HEK293 (cell line): ENCODE measurements around the gene C1orf35.

Experiments used
- ELK4 ChIP-seq: IDR thresholded peaks from 2 replicates; pipeline ENCODE4 v1.6.1; 2011; ENCODE audit warnings: mild to moderate bottlenecking, low read depth, low read length, borderline replicate concordance
- FEZF1 ChIP-seq: fragments of 450-650 bp; formaldehyde crosslinking; IDR thresholded peaks from 2 replicates; pipeline ENCODE4 v1.5.1; 2016; ENCODE audit warnings: missing biosample characterization, missing genetic modification characterization
- IKZF3 ChIP-seq: fragments of 450-650 bp; IDR thresholded peaks from 2 replicates; pipeline ENCODE4 v1.5.0; 2018; ENCODE audit warnings: missing biosample characterization, mild to moderate bottlenecking, missing genetic modification characterization, moderate library complexity
- KLF1 ChIP-seq: fragments of 450-650 bp; formaldehyde crosslinking; IDR thresholded peaks from 2 replicates; pipeline ENCODE4 v1.5.1; 2016; ENCODE audit warnings: missing biosample characterization, missing genetic modification characterization
- KLF10 ChIP-seq: fragments of 450-650 bp; IDR thresholded peaks from 2 replicates; pipeline ENCODE4 v1.5.1; 2018; ENCODE audit warnings: missing biosample characterization, mild to moderate bottlenecking, missing genetic modification characterization
- KLF7 ChIP-seq: fragments of 450-650 bp; formaldehyde crosslinking; IDR thresholded peaks from 2 replicates; pipeline ENCODE4 v1.5.1; 2016; ENCODE audit warnings: missing biosample characterization, missing genetic modification characterization, borderline replicate concordance
- MEIS1 ChIP-seq: sonication (generic); formaldehyde crosslinking; IDR thresholded peaks from 2 replicates; pipeline ENCODE4 v1.8.1; 2022; ENCODE audit warnings: missing genetic modification reagents, mild to moderate bottlenecking, borderline replicate concordance
- OSR2 ChIP-seq: fragments of 450-650 bp; formaldehyde crosslinking; IDR thresholded peaks from 2 replicates; pipeline ENCODE4 v1.5.1; 2016; ENCODE audit warnings: missing biosample characterization, missing genetic modification characterization
- REST ChIP-seq: fragments of 450-650 bp; formaldehyde crosslinking; IDR thresholded peaks from 2 replicates; pipeline ENCODE4 v1.5.1; 2016; ENCODE audit warnings: missing biosample characterization, missing genetic modification characterization
- SCRT2 ChIP-seq: fragments of 450-650 bp; formaldehyde crosslinking; IDR thresholded peaks from 2 replicates; pipeline ENCODE4 v1.5.1; 2016; ENCODE audit warnings: missing biosample characterization, missing genetic modification characterization
- SP7 ChIP-seq: fragments of 450-650 bp; formaldehyde crosslinking; IDR thresholded peaks from 2 replicates; pipeline ENCODE4 v1.5.1; 2016; ENCODE audit warnings: missing biosample characterization, missing genetic modification characterization
- ZBTB1 ChIP-seq: fragments of 450-650 bp; formaldehyde crosslinking; IDR thresholded peaks from 2 replicates; pipeline ENCODE4 v1.5.1; 2016; ENCODE audit warnings: missing biosample characterization, missing genetic modification characterization
- ZBTB44 ChIP-seq: fragments of 450-650 bp; IDR thresholded peaks from 2 replicates; pipeline ENCODE4 v1.5.1; 2018; ENCODE audit warnings: missing biosample characterization, mild to moderate bottlenecking, missing genetic modification characterization
- ZBTB8A ChIP-seq: fragments of 450-650 bp; formaldehyde crosslinking; IDR thresholded peaks from 2 replicates; pipeline ENCODE4 v1.5.1; 2016; ENCODE audit warnings: missing biosample characterization, missing genetic modification characterization
- ZNF132 ChIP-seq: fragments of 450-650 bp; formaldehyde crosslinking; IDR thresholded peaks from 2 replicates; pipeline ENCODE4 v1.5.1; 2017; ENCODE audit warnings: missing biosample characterization, missing genetic modification characterization, borderline replicate concordance
- ZNF174 ChIP-seq: fragments of 450-650 bp; formaldehyde crosslinking; IDR thresholded peaks from 2 replicates; pipeline ENCODE4 v1.5.0; 2017; ENCODE audit warnings: missing biosample characterization, mild to moderate bottlenecking, missing genetic modification characterization
- ZNF221 ChIP-seq: fragments of 450-650 bp; formaldehyde crosslinking; IDR thresholded peaks from 2 replicates; pipeline ENCODE4 v1.5.1; 2017; ENCODE audit warnings: missing biosample characterization, missing genetic modification characterization, borderline replicate concordance
- ZNF404 ChIP-seq: fragments of 450-650 bp; formaldehyde crosslinking; IDR thresholded peaks from 2 replicates; pipeline ENCODE4 v1.5.1; 2017; ENCODE audit warnings: missing biosample characterization, missing genetic modification characterization
- ZNF416 ChIP-seq: fragments of 450-650 bp; formaldehyde crosslinking; IDR thresholded peaks from 2 replicates; pipeline ENCODE4 v1.5.1; 2016; ENCODE audit warnings: missing biosample characterization, missing genetic modification characterization
- ZNF501 ChIP-seq: fragments of 450-650 bp; formaldehyde crosslinking; IDR thresholded peaks from 2 replicates; pipeline ENCODE4 v1.5.1; 2016; ENCODE audit warnings: missing biosample characterization, missing genetic modification characterization
- ZNF529 ChIP-seq: fragments of 450-650 bp; formaldehyde crosslinking; IDR thresholded peaks from 2 replicates; pipeline ENCODE4 v1.5.1; 2017; ENCODE audit warnings: missing genetic modification characterization, missing biosample characterization; ENCODE audit not compliant: insufficient replicate concordance
- ZNF544 ChIP-seq: fragments of 450-650 bp; formaldehyde crosslinking; IDR thresholded peaks from 2 replicates; pipeline ENCODE4 v1.5.0; 2017; ENCODE audit warnings: missing biosample characterization, missing genetic modification characterization
- ZNF561 ChIP-seq: fragments of 450-650 bp; IDR thresholded peaks from 2 replicates; pipeline ENCODE4 v1.5.1; 2018; ENCODE audit warnings: missing biosample characterization, missing genetic modification characterization, borderline replicate concordance
- ZNF623 ChIP-seq: fragments of 450-650 bp; formaldehyde crosslinking; IDR thresholded peaks from 2 replicates; pipeline ENCODE4 v1.5.1; 2016; ENCODE audit warnings: missing biosample characterization, missing genetic modification characterization
- ZNF785 ChIP-seq: fragments of 450-650 bp; formaldehyde crosslinking; IDR thresholded peaks from 2 replicates; pipeline ENCODE4 v1.5.1; 2016; ENCODE audit warnings: missing biosample characterization, missing genetic modification characterization
- ZSCAN30 ChIP-seq: fragments of 450-650 bp; IDR thresholded peaks from 2 replicates; pipeline ENCODE4 v1.5.1; 2018; ENCODE audit warnings: missing biosample characterization, mild to moderate bottlenecking, missing genetic modification characterization, moderate library complexity
- ZXDB ChIP-seq: fragments of 450-650 bp; formaldehyde crosslinking; IDR thresholded peaks from 2 replicates; pipeline ENCODE4 v1.5.1; 2016; ENCODE audit warnings: missing biosample characterization, missing genetic modification characterization
- TF ChIP-seq, protein P1 (sequence below): fragments of 450-650 bp; formaldehyde crosslinking; IDR thresholded peaks from 2 replicates; pipeline ENCODE4 v1.5.1; 2017; ENCODE audit warnings: missing biosample characterization, missing genetic modification characterization
- TF ChIP-seq, protein P2 (sequence below): fragments of 450-650 bp; formaldehyde crosslinking; IDR thresholded peaks from 2 replicates; pipeline ENCODE4 v1.5.1; 2016; ENCODE audit warnings: missing biosample characterization, missing genetic modification characterization

C1orf35 gene

DNA sequence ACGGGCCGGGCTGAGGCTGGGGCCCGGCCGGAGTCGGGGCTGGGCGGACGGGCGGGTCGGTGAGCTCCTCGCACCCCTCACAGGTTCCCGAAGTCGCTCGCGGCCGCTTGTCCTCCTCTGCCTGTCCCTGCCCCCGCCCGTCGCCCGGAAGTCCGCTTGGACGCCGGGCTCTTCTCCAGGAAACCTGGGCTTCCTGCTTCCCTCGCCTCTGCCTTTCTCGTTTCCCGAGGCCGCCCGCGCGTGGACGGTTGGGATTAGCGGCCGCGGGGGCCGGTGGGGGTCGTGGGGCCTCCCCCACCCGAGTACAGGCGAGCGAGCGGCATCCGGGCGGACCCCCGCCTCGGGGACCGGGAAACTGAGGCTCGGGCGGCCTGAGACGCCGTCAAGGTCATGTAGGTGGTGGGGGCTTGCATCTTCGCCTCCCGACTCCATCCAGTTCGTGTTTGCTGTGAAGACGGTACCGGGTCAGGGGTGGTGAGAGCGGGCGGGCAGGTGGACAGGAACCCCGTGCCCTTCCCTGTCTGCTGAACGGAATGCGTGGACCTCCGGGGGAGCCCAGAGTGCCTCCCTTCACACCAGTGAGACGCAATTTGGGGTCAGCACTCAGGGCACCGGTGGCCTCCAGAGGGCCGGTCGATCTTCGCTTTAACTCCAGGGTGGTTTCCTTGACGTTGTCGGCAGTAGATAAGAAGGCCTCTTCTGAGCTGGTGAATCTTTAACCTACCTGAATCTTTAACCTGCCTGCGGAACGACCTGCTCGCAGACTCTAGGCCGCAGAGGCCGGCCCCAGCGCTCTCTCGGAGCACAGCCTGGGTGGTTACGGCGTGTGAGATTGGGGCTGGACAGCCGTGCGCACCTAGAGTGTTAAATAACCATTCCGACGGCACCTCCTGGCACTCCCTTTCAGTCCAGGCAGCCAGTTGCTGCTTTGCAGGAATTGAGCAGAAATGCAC lies 19.9 kb downstream of the C1orf35 start (continued):
- TF ChIP-seq KLF1 (tag by site-specific recombination) (no peak), ZNF544 (tag by site-specific recombination) (no peak), ZNF132 (tag by site-specific recombination) (no peak), REST (tag by site-specific recombination) (peak; percentile 79), ZBTB44 (tag by site-specific recombination) (no peak), ZNF561 (tag by site-specific recombination) (peak; percentile 37; the same call in 1 of the 2 replicates), KLF10 (no peak), ELK4 (no peak), ZSCAN30 (tag by site-specific recombination) (0 out of 2 replicates have a peak, but pooled peaks have one; percentile 2), ZXDB (0 out of 2 replicates have a peak, but pooled peaks have one; percentile 4), SP7 (tag by site-specific recombination) (no peak), SCRT2 (tag by site-specific recombination) (no peak), MEIS1 (CRISPR knock-in tag) (no peak), ZNF404 (tag by site-specific recombination) (no peak), ZNF416 (tag by site-specific recombination) (no peak), IKZF3 (tag by site-specific recombination) (no peak), OSR2 (tag by site-specific recombination) (no peak), ZNF174 (tag by site-specific recombination) (no peak), KLF7 (tag by site-specific recombination) (no peak), ZNF623 (tag by site-specific recombination) (peak; percentile 14; the same call in 1 of the 2 replicates), ZNF529 (tag by site-specific recombination) (no peak), ZBTB1 (no peak), ZNF221 (tag by site-specific recombination) (no peak), ZBTB8A (tag by site-specific recombination) (no peak), ZNF785 (tag by site-specific recombination) (no peak), FEZF1 (tag by site-specific recombination) (no peak), ZNF501 (tag by site-specific recombination) (peak; percentile 55; the same call in 1 of the 2 replicates)
- TF ChIP-seq, protein P1, sequence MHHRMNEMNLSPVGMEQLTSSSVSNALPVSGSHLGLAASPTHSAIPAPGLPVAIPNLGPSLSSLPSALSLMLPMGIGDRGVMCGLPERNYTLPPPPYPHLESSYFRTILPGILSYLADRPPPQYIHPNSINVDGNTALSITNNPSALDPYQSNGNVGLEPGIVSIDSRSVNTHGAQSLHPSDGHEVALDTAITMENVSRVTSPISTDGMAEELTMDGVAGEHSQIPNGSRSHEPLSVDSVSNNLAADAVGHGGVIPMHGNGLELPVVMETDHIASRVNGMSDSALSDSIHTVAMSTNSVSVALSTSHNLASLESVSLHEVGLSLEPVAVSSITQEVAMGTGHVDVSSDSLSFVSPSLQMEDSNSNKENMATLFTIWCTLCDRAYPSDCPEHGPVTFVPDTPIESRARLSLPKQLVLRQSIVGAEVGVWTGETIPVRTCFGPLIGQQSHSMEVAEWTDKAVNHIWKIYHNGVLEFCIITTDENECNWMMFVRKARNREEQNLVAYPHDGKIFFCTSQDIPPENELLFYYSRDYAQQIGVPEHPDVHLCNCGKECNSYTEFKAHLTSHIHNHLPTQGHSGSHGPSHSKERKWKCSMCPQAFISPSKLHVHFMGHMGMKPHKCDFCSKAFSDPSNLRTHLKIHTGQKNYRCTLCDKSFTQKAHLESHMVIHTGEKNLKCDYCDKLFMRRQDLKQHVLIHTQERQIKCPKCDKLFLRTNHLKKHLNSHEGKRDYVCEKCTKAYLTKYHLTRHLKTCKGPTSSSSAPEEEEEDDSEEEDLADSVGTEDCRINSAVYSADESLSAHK, result no peak
- TF ChIP-seq, protein P2, sequence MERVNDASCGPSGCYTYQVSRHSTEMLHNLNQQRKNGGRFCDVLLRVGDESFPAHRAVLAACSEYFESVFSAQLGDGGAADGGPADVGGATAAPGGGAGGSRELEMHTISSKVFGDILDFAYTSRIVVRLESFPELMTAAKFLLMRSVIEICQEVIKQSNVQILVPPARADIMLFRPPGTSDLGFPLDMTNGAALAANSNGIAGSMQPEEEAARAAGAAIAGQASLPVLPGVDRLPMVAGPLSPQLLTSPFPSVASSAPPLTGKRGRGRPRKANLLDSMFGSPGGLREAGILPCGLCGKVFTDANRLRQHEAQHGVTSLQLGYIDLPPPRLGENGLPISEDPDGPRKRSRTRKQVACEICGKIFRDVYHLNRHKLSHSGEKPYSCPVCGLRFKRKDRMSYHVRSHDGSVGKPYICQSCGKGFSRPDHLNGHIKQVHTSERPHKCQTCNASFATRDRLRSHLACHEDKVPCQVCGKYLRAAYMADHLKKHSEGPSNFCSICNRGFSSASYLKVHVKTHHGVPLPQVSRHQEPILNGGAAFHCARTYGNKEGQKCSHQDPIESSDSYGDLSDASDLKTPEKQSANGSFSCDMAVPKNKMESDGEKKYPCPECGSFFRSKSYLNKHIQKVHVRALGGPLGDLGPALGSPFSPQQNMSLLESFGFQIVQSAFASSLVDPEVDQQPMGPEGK, result peak; percentile 60
